Right kidney (tissue), 9 donors: Measurements from ENCODE around the gene CYP4A11.
"Not testable (repeated sequence)": the region's sequence is repeated elsewhere in the genome, so short reads cannot be mapped to it uniquely, and the experiment has no call there.

Experiments used
- DNase-seq: peaks from one replicate; pipeline ENCODE4 v3.0.0-alpha.2; 2016
- long read RNA-seq, 8 donors: transcript quantifications; one replicate each; lab custom pipeline, GENCODE V29; 2026

The CYP4A11 gene, protein sequence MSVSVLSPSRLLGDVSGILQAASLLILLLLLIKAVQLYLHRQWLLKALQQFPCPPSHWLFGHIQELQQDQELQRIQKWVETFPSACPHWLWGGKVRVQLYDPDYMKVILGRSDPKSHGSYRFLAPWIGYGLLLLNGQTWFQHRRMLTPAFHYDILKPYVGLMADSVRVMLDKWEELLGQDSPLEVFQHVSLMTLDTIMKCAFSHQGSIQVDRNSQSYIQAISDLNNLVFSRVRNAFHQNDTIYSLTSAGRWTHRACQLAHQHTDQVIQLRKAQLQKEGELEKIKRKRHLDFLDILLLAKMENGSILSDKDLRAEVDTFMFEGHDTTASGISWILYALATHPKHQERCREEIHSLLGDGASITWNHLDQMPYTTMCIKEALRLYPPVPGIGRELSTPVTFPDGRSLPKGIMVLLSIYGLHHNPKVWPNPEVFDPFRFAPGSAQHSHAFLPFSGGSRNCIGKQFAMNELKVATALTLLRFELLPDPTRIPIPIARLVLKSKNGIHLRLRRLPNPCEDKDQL
- long read RNA-seq, donor 1, transcript CYP4A11-201 (12 exons, 2,530 nt): major isoform, 11 of 18 reads
- long read RNA-seq, donor 1, partial matches to known transcripts: 7 of 18 reads
- long read RNA-seq, donor 1, other reads (novel, unspliced or antisense): 0 of 18 reads
- long read RNA-seq, donor 2, partial matches to known transcripts: 9 of 11 reads
- long read RNA-seq, donor 2, other reads (novel, unspliced or antisense): 0 of 11 reads
- long read RNA-seq, donor 3, partial matches to known transcripts: 0 of 5 reads
- long read RNA-seq, donor 3, other reads (novel, unspliced or antisense): 0 of 5 reads
- long read RNA-seq, donor 4, partial matches to known transcripts: 0 of 4 reads
- long read RNA-seq, donor 4, other reads (novel, unspliced or antisense): 0 of 4 reads
- long read RNA-seq, donor 5, partial matches to known transcripts: 0 of 1 reads
- long read RNA-seq, donor 5, other reads (novel, unspliced or antisense): 0 of 1 reads
- long read RNA-seq, donor 6, partial matches to known transcripts: 0 of 7 reads
- long read RNA-seq, donor 6, other reads (novel, unspliced or antisense): 0 of 7 reads
- long read RNA-seq, donor 7, partial matches to known transcripts: 0 of 4 reads
- long read RNA-seq, donor 7, other reads (novel, unspliced or antisense): 0 of 4 reads
- long read RNA-seq, donor 8, transcript CYP4A11-201 (12 exons, 2,530 nt): major isoform, 5 of 5 reads
- long read RNA-seq, donor 8, partial matches to known transcripts: 0 of 5 reads
- long read RNA-seq, donor 8, other reads (novel, unspliced or antisense): 0 of 5 reads

- DNase-seq: no peak
These were observed at the start of gene CYP4A11 for GRCh38 chr1:46941135-46941694. TSS of gene CYP4A11 (minus strand) at chr1:46941476. CDS start at chr1:46941433, 43 bp downstream.

DNA sequence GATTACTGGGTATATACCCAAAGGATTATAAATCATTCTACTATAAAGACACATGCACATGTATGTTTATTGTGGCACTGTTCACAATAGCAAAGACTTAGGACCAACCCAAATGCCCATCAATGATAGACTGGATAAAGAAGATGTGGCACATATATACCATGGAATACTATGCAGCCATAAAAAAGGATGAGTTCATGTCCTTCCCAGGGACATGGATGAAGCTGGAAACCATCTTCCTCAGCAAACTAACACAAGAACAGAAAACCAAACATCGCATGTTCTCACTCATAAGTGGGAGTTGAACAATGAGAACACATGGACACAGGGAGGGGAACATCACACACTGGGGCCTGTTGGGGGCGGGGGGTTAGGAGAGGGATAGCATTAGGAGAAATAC, 49.3 kb upstream of the CYP4A11 start:
- DNase-seq: not testable (repeated sequence)

DNA sequence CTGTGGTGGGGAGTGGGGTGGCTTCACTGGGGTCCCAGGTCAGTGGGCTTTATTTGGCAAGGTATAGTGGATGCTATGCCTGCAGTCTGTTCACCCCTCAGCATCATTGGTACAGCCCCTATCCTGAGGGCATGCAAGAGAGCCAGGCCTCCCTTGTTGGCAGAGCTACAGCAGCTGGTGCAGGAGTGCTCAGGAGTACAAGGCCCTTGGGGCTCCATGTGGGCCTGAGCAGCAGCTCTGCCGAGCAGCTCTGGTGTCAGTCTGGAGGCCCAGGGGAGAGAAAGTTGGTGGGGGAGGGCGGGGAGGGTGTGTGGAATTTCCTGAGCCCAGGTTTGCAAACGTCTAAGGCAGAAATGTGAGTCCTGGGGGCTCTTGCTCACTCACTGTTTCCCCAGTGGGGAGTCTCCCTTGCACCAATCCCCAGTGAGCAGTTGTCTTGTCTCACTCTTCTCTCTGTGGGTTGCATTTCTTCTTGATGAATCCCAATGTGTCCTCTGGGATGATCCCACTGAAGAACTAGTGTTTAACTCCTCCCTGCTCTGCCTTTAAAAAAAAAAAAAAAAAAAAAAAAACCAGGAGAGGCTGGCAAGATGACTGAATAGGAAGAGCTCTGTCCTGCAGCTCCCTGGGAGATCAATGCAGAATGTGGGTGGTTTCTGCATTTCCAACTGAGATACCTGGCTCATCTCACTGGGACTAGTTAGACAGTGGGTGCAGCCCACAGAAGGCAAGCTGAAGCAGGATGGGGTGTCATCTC, 42.7 kb upstream of the CYP4A11 start:
- no peak for DNase-seq

DNA sequence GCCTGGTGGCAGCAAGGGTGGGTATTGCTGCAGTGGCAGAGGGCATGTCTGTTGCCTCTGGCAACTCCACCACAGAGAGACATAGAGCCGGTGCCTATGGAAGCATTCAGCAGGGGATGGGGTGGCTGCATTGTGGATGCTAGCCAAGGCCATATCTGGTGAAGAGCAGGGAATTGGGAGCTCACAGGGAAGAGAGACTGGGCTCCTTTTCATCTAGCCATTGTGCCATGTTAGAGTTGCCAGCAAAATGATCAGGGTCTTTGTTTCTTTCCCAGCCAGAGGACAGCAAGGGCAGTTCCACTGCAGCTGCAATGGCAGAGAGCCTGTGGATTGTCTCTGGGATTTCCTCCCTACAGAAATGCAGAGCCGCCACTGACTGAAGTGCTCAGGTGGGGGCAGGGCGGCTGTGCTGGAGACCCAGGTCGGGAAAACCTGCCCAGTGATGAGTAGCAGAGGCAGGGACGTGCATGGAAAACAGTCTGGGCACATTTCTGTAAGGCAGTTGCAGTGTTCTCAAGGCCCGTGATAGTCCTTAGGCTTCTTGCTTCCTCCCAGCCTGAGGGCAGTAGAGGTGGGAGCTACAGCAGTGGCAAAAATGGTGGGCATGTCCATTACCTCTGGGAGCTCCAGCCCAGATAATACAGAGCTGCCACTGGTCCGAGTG, 42.0 kb upstream of the CYP4A11 start:
- no peak for DNase-seq

DNA sequence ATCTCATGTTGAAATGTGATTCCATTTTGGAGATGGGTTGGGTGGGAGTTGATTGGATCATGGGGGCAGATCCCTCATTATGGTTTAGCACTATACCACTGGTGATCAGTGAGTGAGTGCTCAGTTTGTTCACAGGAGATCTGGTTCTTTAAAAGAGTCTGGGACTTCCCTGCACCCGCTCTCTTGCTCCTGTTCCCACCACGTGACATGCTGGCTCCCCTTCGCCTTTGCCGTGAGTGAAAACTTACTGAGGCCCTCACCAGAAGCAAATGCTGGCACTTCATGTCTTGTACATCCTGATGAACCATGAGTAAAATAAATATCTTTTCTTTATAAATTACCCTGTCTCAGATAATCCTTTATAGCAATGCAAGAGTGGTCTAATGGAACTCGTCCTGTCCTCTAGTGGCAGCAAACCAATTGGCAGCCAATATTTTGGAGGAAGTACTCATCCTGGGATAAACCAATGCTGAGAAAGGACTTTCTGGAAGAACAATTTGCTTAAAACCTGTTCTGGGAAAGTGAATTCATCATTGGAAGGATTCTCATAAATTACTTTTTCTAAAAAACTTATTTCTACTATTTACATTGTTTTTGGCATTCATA, 27.8 kb upstream of the CYP4A11 start:
- DNase-seq: no peak

- not testable (repeated sequence) for DNase-seq
These were observed 21.0 kb upstream of the CYP4A11 start for GRCh38 chr1:46962272-46962671.

DNA sequence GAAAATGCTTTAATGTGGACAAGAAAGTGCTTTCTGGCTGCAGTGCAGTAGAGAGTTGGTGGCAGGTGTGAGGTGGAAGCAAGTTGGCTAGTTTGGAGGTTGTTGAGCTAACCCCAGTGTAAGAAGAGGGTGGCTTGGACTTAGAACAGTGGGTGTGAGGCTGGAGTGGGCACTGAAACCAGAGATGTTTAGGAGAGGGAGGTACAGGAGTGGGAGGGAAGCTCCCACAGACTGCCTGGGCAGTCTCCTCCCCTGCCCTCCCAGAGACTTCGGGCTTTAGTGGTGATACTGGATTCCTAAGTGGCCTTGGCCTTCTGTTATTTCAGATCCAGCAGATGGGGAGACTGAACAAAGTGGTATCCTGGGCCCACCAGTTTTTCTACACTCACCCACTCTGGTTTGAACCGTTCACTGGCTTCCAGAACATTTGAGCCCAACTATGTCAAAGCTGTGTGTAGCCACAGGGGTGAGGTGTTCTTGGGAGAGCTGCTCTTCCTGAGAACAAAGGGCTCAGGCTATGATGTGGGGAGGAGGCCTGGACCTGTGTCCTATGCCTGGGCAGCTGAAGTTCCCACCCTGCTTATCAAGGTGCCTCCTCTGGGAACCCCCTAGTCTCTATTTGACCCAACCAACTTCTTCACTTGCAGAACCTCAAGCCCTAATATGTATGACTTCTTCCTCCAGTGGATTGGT, 19.9 kb upstream of the CYP4A11 start:
- DNase-seq: no peak

GRCh38 chr1:46960250-46960649, 19.0 kb upstream of the CYP4A11 start:
- no peak for DNase-seq

DNA sequence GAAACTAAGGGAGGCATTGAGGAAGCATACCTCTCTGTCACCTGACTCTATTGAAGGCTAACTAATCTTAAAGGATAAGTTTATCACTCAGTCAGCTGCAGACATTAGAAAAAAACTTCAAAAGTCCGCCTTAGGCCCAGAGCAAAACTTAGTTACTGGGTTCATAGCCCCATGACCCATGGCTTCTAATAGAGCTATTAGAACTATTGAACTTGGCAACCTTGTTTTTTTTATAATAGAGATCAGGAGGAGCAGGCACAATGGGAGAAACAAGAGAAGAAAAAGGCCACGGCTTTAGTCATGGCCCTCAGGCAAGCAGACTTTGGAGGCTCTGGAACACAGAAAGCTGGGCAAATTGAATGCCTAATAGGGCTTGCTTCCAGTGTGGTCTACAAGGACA, 13.8 kb upstream of the CYP4A11 start:
- not testable (repeated sequence) for DNase-seq

- not testable (repeated sequence) for DNase-seq
These were observed 12.6 kb upstream of the CYP4A11 start for GRCh38 chr1:46953847-46954246.

DNA sequence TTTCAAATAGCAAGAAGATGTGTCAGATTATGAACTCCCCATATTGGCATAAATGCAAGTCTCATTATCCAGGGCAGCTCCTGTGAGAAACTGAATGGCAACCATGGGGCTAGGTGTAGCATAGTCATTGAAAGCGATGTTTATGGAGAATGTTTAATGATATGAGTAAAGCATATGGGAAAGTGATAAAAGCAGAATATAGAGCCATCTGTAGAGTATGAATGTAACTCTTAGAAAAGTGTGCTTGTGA, 8.1 kb upstream of the CYP4A11 start:
- DNase-seq: not testable (repeated sequence)

- no peak for DNase-seq
These were observed 7.5 kb upstream of the CYP4A11 start for GRCh38 chr1:46948629-46949416.

GRCh38 chr1:46947706-46948105, 6.4 kb upstream of the CYP4A11 start:
- DNase-seq: not testable (repeated sequence)

GRCh38 chr1:46942086-46942485, 810 bp upstream of the CYP4A11 start:
- DNase-seq: no peak

DNA sequence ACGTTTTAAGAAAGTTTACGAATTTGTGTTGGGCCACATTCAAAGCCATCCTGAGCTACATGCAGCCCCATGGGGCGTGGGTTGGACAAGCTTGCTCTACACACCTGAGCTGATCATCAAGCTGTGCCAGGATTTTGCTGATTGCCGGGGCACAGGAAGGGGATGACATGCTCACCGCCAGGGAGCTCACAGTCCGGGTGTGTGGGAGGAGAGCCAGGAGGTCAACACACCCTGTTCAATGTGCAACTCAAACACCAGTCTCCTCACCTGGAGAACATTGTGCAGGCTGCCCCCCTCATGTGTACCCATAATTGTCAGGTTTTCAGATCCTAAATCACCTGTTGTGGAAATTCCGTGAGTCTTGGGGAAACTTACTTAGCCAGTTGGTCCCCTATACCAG, 969 bp downstream of the CYP4A11 start:
- DNase-seq: peak; percentile 12

DNA sequence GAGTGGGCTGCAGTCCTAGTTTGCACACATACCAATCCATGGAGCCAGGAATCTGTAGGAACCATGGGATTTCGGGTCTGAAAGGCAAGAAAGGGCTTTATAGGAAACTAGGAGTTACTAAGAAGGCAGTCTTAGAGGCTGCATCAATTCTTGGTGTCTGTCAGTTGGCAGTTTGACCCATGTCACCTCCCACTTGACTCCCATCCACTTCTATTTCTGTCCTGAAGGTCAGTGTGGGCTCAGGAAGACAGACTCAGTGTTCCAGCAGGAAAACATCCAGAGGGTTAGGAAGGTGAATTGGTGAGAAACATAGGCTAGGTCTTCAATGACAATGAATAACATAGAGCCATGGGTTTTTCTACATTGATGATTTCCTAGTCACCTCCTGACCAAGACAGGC, 4.0 kb downstream of the CYP4A11 start:
- no peak for DNase-seq

DNA sequence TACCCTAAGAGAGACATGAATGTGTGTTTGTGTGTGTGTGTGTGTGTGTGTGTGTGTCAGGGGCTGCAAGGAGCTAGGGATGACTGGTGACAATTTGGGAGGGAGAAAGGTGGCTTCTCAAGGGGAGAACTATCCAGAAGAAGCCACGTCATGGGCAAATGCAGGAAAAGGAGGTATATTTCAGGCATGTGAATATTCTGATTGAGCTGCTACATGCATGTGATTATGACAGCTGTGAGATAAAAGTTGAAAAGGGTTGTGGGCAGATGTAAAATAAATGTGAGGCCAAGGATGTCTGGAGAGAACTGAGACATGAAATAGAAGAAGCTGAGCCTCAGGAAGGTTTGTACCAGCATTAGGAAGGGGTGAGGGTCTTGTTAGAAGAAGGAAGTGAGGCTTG, 4.5 kb downstream of the CYP4A11 start:
- no peak for DNase-seq

- DNase-seq: peak; percentile 9
These were observed 6.4 kb downstream of the CYP4A11 start for GRCh38 chr1:46934852-46935251.

DNA sequence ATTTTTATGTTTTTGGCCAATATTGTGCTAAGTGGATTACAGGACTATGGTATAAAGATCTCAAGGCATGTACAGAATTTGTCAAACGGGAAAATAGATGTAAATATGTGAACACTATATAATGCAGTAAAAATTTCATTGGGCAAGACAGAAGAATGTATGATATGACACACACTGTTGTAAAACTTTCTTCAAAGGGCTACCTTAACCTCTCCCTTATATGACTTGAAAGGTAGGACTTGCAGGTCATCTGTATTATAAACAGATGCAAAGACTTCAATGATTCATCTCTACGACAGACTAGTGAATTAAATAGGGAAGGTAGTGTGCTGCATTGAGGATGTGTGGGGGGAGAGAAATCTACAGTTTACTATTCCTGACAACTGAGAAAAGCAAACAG, 9.3 kb downstream of the CYP4A11 start:
- DNase-seq: not testable (repeated sequence)
